Stimulated activated CD8-positive, alpha-beta memory T cell treated with anti-CD3 and anti-CD28 coated beads, Interleukin-2, amount 100 ng/mL, for 1 hour (primary cell): ENCODE results near the gene ZFYVE27.

Experiments used
- DNase-seq, 2 donors: peaks; one replicate each; pipeline ENCODE4 v3.0.0-alpha.2; 2020; ENCODE audit warnings: low read depth in 2 of 2

ZFYVE27 gene

GRCh38 chr10:97771055-97771891 lies 34.3 kb downstream of the ZFYVE27 start:
- DNase-seq: no peak

GRCh38 chr10:97771913-97772823 lies 35.2 kb downstream of the ZFYVE27 start, which contains the start of gene SFRP5:
SFRP5 (minus strand) TSS chr10:97771999; CDS start chr10:97771833, 166 bp downstream.
- no peak for DNase-seq

GRCh38 chr10:97773096-97773495 lies 36.2 kb downstream of the ZFYVE27 start:
- DNase-seq: no peak

GRCh38 chr10:97774811-97775294 lies 37.9 kb downstream of the ZFYVE27 start:
- DNase-seq: no peak

- no peak for DNase-seq
These were observed 40.2 kb downstream of the ZFYVE27 start for GRCh38 chr10:97777143-97777542.

GRCh38 chr10:97778452-97779302 lies 41.7 kb downstream of the ZFYVE27 start:
- DNase-seq: no peak

- DNase-seq: no peak
These were observed 42.6 kb downstream of the ZFYVE27 start for GRCh38 chr10:97779492-97779891.

- no peak for DNase-seq
These were observed 43.0 kb downstream of the ZFYVE27 start for GRCh38 chr10:97779975-97780374.

GRCh38 chr10:97780841-97781617 lies 44.1 kb downstream of the ZFYVE27 start:
- DNase-seq: no peak

- DNase-seq: no peak
These were observed 44.8 kb downstream of the ZFYVE27 start for GRCh38 chr10:97781618-97782331.

GRCh38 chr10:97782455-97783228 lies 45.7 kb downstream of the ZFYVE27 start:
- no peak for DNase-seq

GRCh38 chr10:97784200-97784810 lies 47.4 kb downstream of the ZFYVE27 start:
- DNase-seq: no peak

GRCh38 chr10:97785231-97785630 lies 48.3 kb downstream of the ZFYVE27 start:
- no peak for DNase-seq

GRCh38 chr10:97785731-97786130 lies 48.8 kb downstream of the ZFYVE27 start:
- no peak for DNase-seq

GRCh38 chr10:97788552-97789442 lies 51.9 kb downstream of the ZFYVE27 start:
- DNase-seq: no peak

- DNase-seq: no peak
These were observed 53.0 kb downstream of the ZFYVE27 start for GRCh38 chr10:97789770-97790397.
